Activated naive CD8-positive, alpha-beta T cell treated with anti-CD3 and anti-CD28 coated beads, Interleukin-2, amount 50 U/mL, for 24 hours (primary cell): ENCODE data around the gene PKIG.
"Not testable (repeated sequence)": the region's sequence is repeated elsewhere in the genome, so short reads cannot be mapped to it uniquely, and the experiment has no call there.

Experiments used
- ATAC-seq: fragments of 150-1000 bp; cut with Tn5 transposase; one replicate; pipeline ENCODE4 v1.10.0; 2021
- DNase-seq: peaks from one replicate; pipeline ENCODE4 v3.0.0; 2021
- H3K27ac Mint-ChIP-seq: one replicate; pipeline ENCODE4 v1.8.0; 2021; ENCODE audit warnings: mild to moderate bottlenecking, mixed read lengths
- H3K27me3 Mint-ChIP-seq: one replicate; pipeline ENCODE4 v1.8.0; 2021; ENCODE audit warnings: mixed read lengths
- H3K36me3 Mint-ChIP-seq: one replicate; pipeline ENCODE4 v1.8.0; 2021; ENCODE audit warnings: low read depth, mixed read lengths
- H3K4me1 Mint-ChIP-seq: one replicate; pipeline ENCODE4 v1.8.0; 2021; ENCODE audit warnings: mixed read lengths
- H3K4me3 Mint-ChIP-seq: one replicate; pipeline ENCODE4 v1.8.0; 2021; ENCODE audit warnings: mild to moderate bottlenecking, moderate library complexity, mixed read lengths
- H3K9me3 Mint-ChIP-seq: one replicate; pipeline ENCODE4 v1.8.0; 2021; ENCODE audit warnings: mixed read lengths

The PKIG gene

DNA sequence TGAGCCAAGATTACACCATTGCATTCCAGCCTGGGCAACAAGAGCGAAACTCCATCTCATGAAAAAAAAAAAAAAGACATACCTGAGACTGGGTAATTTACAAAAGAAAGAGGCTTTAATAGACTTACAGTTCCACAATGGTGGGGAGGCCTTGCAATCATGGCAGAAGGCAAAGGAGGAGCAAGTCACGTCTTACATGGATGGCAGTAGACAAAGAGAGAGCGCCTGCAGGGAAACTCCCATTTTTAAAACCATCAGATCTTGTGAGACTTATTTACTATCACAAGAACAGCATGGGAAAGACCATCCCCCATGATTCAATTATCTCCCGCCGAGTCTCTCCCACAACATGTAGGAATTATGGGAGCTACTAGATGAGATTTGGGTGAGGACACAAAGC lies 71.8 kb downstream of the PKIG start:
- H3K4me3 Mint-ChIP-seq, H3K36me3 Mint-ChIP-seq, H3K9me3 Mint-ChIP-seq, DNase-seq, ATAC-seq, H3K27me3 Mint-ChIP-seq, H3K27ac Mint-ChIP-seq: not testable (repeated sequence)
- peaks cover 24% of the 10 kb centered on the region for H3K4me1 Mint-ChIP-seq

DNA sequence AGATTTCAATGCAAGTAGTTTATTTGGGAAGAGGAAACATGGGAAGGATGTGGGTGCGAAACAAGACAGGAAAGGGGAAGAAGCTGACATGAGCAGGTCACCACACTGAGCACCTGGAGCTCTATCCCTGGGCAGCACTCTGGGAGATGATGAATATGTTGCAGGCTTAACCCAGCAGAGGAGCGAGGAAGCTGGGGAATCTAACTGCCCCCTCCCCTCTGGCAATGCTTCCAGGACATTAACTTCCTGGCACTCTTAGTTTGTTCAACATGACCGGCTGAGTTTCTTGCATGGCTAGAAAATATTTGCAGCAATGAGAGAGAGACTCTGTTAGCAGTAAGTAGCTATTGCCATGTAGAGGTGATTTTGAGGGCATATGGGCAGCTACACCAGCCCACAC lies 74.1 kb downstream of the PKIG start:
- DNase-seq (no peak), ATAC-seq (no peak)
- H3K27ac Mint-ChIP-seq: no peak overlapping the region
- no peaks in the 10 kb centered on the region for H3K27me3 Mint-ChIP-seq
- no peaks in the 10 kb centered on the region for H3K9me3 Mint-ChIP-seq
- peaks cover 10% of the 10 kb centered on the region for H3K4me1 Mint-ChIP-seq
- H3K4me3 Mint-ChIP-seq: no peak overlapping the region
- peaks cover 6% of the 10 kb centered on the region for H3K36me3 Mint-ChIP-seq

DNA sequence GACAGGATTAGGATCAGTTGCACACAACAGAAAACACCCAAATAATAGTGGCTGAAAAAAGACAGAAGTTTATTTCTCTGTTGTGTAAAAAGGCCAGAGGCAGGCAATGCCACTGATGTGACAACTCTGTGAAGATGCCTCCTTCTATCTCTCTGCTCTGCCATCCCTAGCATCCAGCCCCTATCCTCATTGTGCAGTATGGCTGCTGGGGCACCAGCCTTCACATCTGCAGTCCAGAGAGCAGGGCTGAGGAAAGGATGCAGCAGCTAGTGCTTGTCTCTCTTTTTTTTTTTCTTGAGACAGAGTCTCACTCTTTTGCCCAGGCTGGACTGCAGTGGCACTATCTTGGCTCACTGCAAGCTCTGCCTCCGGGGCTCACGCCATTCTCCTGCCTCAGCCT lies 75.5 kb downstream of the PKIG start:
- DNase-seq (no peak), ATAC-seq (no peak)
- peaks cover 4% of the 10 kb centered on the region for H3K36me3 Mint-ChIP-seq
- no peak overlapping the region for H3K4me3 Mint-ChIP-seq
- no peaks in the 10 kb centered on the region for H3K27me3 Mint-ChIP-seq
- H3K9me3 Mint-ChIP-seq: no peaks in the 10 kb centered on the region
- peaks cover 6% of the 10 kb centered on the region for H3K4me1 Mint-ChIP-seq
- no peak overlapping the region for H3K27ac Mint-ChIP-seq

DNA sequence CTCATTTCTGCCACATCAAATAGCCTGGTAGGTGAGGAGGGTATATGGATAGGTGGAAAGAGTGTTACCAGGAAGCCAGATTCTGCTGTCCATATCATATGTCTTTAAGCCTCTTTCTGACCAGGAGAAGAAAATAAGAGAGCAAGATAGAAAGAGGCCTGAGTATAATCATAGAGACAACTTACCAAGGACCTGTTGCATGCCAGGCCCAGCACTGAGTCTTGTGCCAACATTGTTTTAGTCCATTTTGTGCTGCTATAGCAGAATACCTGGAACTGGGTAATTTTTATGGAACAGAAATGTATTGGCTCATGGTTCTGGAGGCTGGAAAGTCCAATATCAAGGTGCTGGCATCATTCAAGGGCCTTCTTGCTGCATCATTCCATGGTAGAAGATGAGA lies 76.4 kb downstream of the PKIG start:
- Mint-ChIP-seq H3K9me3 (no peaks in the 10 kb centered on the region), H3K4me3 (no peak overlapping the region), H3K27ac (no peak overlapping the region), H3K27me3 (no peaks in the 10 kb centered on the region), H3K4me1 (peaks cover 2% of the 10 kb centered on the region), H3K36me3 (peaks cover 4% of the 10 kb centered on the region)
- ATAC-seq (no peak), DNase-seq (no peak)

DNA sequence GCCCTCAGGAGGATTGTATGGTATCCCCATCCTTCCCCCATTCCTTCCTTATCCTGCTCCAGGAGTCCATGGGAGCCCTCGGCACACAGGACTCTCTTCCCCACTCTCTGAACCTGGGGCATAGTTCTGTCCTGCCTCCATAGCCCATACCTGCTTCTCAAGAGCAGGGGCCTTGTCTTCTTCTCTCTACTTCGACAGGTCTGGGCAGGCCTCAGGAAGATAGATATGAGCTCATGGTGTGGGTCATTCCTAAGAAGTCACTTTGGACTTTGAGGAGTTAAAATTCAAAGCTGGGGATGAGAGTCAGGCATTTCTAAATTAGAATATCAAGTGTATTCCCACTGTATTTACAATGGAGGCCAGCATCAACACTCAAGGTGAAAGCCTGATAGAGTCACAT lies 77.6 kb downstream of the PKIG start:
- DNase-seq (no peak), ATAC-seq (no peak)
- Mint-ChIP-seq H3K36me3 (peaks cover 4% of the 10 kb centered on the region), H3K9me3 (no peaks in the 10 kb centered on the region), H3K27ac (no peak overlapping the region), H3K27me3 (no peaks in the 10 kb centered on the region), H3K4me1 (peaks cover 2% of the 10 kb centered on the region), H3K4me3 (no peak overlapping the region)

DNA sequence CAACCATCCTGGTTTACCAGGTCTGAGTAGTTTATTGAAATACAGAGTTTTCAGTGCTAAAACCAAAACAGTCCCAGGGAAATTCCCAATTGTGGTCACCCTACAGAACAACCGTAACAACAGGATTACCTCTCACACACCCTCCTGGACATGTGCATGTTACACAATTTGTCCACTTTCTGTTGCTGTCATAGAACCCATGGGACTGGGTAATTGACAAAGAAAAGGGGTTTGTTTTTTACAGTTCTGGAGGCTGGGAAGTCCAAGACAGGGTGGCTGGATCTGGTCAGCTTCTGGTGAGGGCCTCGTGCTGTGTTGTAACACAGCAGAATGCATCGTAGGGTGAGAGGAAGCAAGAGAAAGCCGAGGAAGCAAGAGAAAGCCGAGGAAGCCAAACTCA lies 78.2 kb downstream of the PKIG start:
- Mint-ChIP-seq H3K9me3 (no peaks in the 10 kb centered on the region), H3K27me3 (no peaks in the 10 kb centered on the region), H3K36me3 (peaks cover 4% of the 10 kb centered on the region), H3K4me1 (peaks cover 2% of the 10 kb centered on the region), H3K4me3 (no peak overlapping the region), H3K27ac (no peak overlapping the region)
- DNase-seq (no peak), ATAC-seq (peak; percentile 17)

DNA sequence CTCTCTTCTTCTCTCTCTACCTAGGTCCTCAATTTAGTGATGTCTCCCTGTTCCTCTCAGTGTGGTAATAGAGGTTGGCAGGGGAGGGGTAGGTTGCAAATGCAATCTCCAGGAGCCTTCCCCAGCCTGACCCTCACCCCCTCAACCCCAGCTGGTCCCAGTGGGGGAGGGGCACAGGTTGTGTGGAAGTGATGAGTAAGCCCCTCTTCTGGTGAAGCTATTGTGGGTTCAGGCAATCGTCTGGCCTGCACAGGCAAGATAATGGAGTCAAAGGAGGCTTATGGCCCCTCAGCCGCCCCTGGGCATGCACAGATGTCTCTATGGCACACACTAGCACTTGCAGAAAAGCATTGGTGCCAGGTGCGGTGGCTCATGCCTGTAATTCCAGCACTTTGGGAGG lies 79.9 kb downstream of the PKIG start:
- Mint-ChIP-seq H3K36me3 (peaks cover 4% of the 10 kb centered on the region), H3K27ac (no peak overlapping the region), H3K27me3 (no peaks in the 10 kb centered on the region), H3K9me3 (no peaks in the 10 kb centered on the region), H3K4me1 (peaks cover 2% of the 10 kb centered on the region), H3K4me3 (no peak overlapping the region)
- DNase-seq: no peak
- no peak for ATAC-seq

DNA sequence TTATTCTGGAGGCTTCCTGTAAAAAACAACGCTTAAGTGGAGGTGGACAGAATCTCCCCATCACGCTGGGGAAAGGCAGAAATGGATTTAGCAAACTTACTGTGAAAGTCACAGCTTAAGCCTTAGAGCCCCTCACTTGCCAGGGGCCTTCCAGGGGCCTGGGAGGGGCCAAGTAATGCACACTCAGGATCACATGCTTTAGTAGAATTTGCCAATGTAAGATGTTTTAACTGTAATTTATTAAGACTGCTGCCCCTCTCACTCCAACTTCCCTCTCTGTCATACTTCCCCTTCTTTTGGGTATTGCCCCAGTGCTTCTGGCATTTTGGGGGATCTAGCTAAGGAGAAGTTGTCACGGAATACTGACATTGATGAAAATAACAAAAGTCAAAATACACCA lies 81.8 kb downstream of the PKIG start:
- H3K27ac Mint-ChIP-seq: no peak overlapping the region
- H3K36me3 Mint-ChIP-seq: no peaks in the 10 kb centered on the region
- no peak for DNase-seq

DNA sequence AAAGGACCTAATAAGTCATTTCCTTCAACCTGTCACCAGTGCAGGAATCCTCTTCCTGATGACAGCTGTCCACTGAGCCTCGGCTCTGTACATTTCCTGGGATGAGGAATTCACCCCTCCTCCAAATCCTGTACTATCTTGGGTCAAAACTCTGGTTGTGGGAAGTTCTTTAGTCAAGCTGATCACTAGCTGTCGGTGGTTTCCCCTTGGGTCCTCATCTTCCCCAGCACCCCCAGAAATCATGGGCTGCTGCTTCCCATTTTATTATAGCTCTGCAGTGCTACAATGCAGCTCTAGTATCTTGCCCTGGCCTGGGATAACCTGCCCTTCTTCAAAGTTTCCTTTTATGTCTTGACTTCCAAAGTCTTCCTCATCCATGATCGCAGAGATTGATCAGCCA lies 83.7 kb downstream of the PKIG start:
- no peak for DNase-seq
- Mint-ChIP-seq H3K27me3 (no peaks in the 10 kb centered on the region), H3K9me3 (no peaks in the 10 kb centered on the region), H3K27ac (no peak overlapping the region), H3K4me1 (peaks cover 5% of the 10 kb centered on the region), H3K36me3 (no peaks in the 10 kb centered on the region), H3K4me3 (no peak overlapping the region)
- ATAC-seq: no peak

More for the DNA sequence above, 81.8 kb downstream of the PKIG start:
- Mint-ChIP-seq H3K27me3 (no peaks in the 10 kb centered on the region), H3K9me3 (no peaks in the 10 kb centered on the region), H3K4me1 (peaks cover 2% of the 10 kb centered on the region), H3K4me3 (no peak overlapping the region)
- no peak for ATAC-seq
